ENCODE measurements around the gene BOLA3. TPM values are rescaled to one million over a fixed set of nuclear protein-coding genes. Genes with fewer than 3 reads are reported as not detected.
"Not testable (repeated sequence)": the region's sequence is repeated elsewhere in the genome, so short reads cannot be mapped to it uniquely, and the experiment has no call there.

Gene BOLA3
- total RNA-seq, 1 donor from 2014 or later: 48.8 TPM

- Histone ChIP-seq H3K4me2 (ENCODE audit: low read length) (no peak overlapping the region), H3K36me3 (ENCODE audit: insufficient read depth, low read length) (no peaks in the 10 kb centered on the region), H3K27me3 (ENCODE audit: insufficient read depth, low read length) (no peaks in the 10 kb centered on the region), H3K9me3 (ENCODE audit: insufficient read depth, low read depth, low read length) (no peaks in the 10 kb centered on the region), H3K79me2 (ENCODE audit: insufficient read depth, low read length) (no peaks in the 10 kb centered on the region), H2AFZ (ENCODE audit: low read depth, low read length) (no peak overlapping the region), H3K9ac (ENCODE audit: low read length) (no peak overlapping the region), H3K27ac (ENCODE audit: low read depth, low read length) (no peak overlapping the region), H3K4me3 (ENCODE audit: insufficient read depth, low read depth, low read length) (no peak overlapping the region), H4K20me1 (ENCODE audit: insufficient read depth, low read length) (no peaks in the 10 kb centered on the region), H3K4me1 (ENCODE audit: insufficient read depth, low read length) (peaks cover 6% of the 10 kb centered on the region)
- FAIRE-seq (no peak), DNase-seq (ENCODE audit: low read depth) (no peak)
- no peaks in the 10 kb centered on the region for H3K27me3 Mint-ChIP-seq (ENCODE audit: low read depth, unreplicated experiment)
- peaks cover 30% of the 10 kb centered on the region for H3K36me3 Mint-ChIP-seq (ENCODE audit: low read depth, unreplicated experiment)
- no peak for TF ChIP-seq EZH2 (IDR thresholded peaks at IDR 0.05; ENCODE audit: insufficient read depth, low read length)
- TF ChIP-seq, protein P1, sequence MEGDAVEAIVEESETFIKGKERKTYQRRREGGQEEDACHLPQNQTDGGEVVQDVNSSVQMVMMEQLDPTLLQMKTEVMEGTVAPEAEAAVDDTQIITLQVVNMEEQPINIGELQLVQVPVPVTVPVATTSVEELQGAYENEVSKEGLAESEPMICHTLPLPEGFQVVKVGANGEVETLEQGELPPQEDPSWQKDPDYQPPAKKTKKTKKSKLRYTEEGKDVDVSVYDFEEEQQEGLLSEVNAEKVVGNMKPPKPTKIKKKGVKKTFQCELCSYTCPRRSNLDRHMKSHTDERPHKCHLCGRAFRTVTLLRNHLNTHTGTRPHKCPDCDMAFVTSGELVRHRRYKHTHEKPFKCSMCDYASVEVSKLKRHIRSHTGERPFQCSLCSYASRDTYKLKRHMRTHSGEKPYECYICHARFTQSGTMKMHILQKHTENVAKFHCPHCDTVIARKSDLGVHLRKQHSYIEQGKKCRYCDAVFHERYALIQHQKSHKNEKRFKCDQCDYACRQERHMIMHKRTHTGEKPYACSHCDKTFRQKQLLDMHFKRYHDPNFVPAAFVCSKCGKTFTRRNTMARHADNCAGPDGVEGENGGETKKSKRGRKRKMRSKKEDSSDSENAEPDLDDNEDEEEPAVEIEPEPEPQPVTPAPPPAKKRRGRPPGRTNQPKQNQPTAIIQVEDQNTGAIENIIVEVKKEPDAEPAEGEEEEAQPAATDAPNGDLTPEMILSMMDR (IDR thresholded peaks at IDR 0.05; ENCODE audit: insufficient read depth, low read depth, low read length): no peak
- no peaks in the 10 kb centered on the region for H3K9me3 Mint-ChIP-seq (ENCODE audit: unreplicated experiment)
- peak overlapping the region; percentile 88 for H3K27ac Mint-ChIP-seq (ENCODE audit: unreplicated experiment)
- H3K4me3 Mint-ChIP-seq (ENCODE audit: unreplicated experiment): no peak overlapping the region
- H3K4me1 Mint-ChIP-seq (ENCODE audit: low read depth, unreplicated experiment): peaks cover 18% of the 10 kb centered on the region
Observed at GRCh38 chr2:74092275-74092674, 55.4 kb downstream of the BOLA3 start.

DNA sequence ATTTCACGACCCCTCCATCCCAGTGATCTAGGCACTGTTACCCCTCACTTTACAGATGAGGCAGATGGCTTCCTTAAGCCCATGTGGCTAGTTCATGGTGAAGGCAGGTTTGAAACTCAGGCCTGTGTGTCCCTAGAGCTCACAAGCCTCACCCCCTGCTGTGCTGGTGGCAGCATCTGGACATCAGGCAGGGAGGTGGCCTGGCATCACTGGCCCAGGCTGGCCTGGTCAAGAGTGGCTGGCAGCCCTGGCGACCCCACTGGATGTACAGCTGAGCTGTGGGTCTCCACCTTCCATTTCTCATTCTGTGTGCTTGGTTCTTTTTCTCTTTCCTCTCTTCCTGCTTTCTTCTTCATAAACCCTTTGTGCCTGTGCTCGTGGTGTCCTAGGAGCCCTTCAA is 56.3 kb downstream of the BOLA3 start:
- Mint-ChIP-seq H3K36me3 (ENCODE audit: low read depth, unreplicated experiment) (peaks cover 30% of the 10 kb centered on the region), H3K4me3 (ENCODE audit: unreplicated experiment) (no peak overlapping the region), H3K27me3 (ENCODE audit: low read depth, unreplicated experiment) (no peaks in the 10 kb centered on the region), H3K4me1 (ENCODE audit: low read depth, unreplicated experiment) (peaks cover 18% of the 10 kb centered on the region), H3K9me3 (ENCODE audit: unreplicated experiment) (no peaks in the 10 kb centered on the region), H3K27ac (ENCODE audit: unreplicated experiment) (peak overlapping the region; percentile 81)
- no peaks in the 10 kb centered on the region for H3K27me3 ChIP-seq (ENCODE audit: insufficient read depth, low read length)
- no peak overlapping the region for H3K9ac ChIP-seq (ENCODE audit: low read length)
- H4K20me1 ChIP-seq (ENCODE audit: insufficient read depth, low read length): no peaks in the 10 kb centered on the region
- H3K27ac ChIP-seq (ENCODE audit: low read depth, low read length): no peak overlapping the region
- FAIRE-seq (no peak), DNase-seq (ENCODE audit: low read depth) (no peak)
- TF ChIP-seq, protein P1 (IDR thresholded peaks at IDR 0.05; ENCODE audit: insufficient read depth, low read depth, low read length): no peak
- TF ChIP-seq EZH2 (IDR thresholded peaks at IDR 0.05; ENCODE audit: insufficient read depth, low read length): no peak
- H3K79me2 ChIP-seq (ENCODE audit: insufficient read depth, low read length): no peaks in the 10 kb centered on the region
- no peak overlapping the region for H3K4me2 ChIP-seq (ENCODE audit: low read length)
- no peak overlapping the region for H3K4me3 ChIP-seq (ENCODE audit: insufficient read depth, low read depth, low read length)
- H3K4me1 ChIP-seq (ENCODE audit: insufficient read depth, low read length): peaks cover 6% of the 10 kb centered on the region
- no peaks in the 10 kb centered on the region for H3K9me3 ChIP-seq (ENCODE audit: insufficient read depth, low read depth, low read length)
- no peaks in the 10 kb centered on the region for H3K36me3 ChIP-seq (ENCODE audit: insufficient read depth, low read length)
- H2AFZ ChIP-seq (ENCODE audit: low read depth, low read length): no peak overlapping the region

- Mint-ChIP-seq H3K9me3 (ENCODE audit: unreplicated experiment) (no peaks in the 10 kb centered on the region), H3K27ac (ENCODE audit: unreplicated experiment) (no peak overlapping the region)
Observed at GRCh38 chr2:74089816-74090745, 57.6 kb downstream of the BOLA3 start.

GRCh38 chr2:74088676-74089075 is 59.0 kb downstream of the BOLA3 start:
- FAIRE-seq; H3K79me2 ChIP-seq (ENCODE audit: insufficient read depth, low read length); H3K27ac Mint-ChIP-seq (ENCODE audit: unreplicated experiment); H3K4me2 ChIP-seq (ENCODE audit: low read length); H3K27me3 Mint-ChIP-seq (ENCODE audit: low read depth, unreplicated experiment); H3K4me3 Mint-ChIP-seq (ENCODE audit: unreplicated experiment); H3K4me3 ChIP-seq (ENCODE audit: insufficient read depth, low read depth, low read length); H3K27me3 ChIP-seq (ENCODE audit: insufficient read depth, low read length); H3K9me3 Mint-ChIP-seq (ENCODE audit: unreplicated experiment); H2AFZ ChIP-seq (ENCODE audit: low read depth, low read length); H3K27ac ChIP-seq (ENCODE audit: low read depth, low read length); H3K9ac ChIP-seq (ENCODE audit: low read length); H3K4me1 ChIP-seq (ENCODE audit: insufficient read depth, low read length); H3K9me3 ChIP-seq (ENCODE audit: insufficient read depth, low read depth, low read length); H4K20me1 ChIP-seq (ENCODE audit: insufficient read depth, low read length); DNase-seq (ENCODE audit: low read depth); H3K36me3 ChIP-seq (ENCODE audit: insufficient read depth, low read length): not testable (repeated sequence)
- Mint-ChIP-seq H3K4me1 (ENCODE audit: low read depth, unreplicated experiment) (peaks cover 14% of the 10 kb centered on the region), H3K36me3 (ENCODE audit: low read depth, unreplicated experiment) (peaks cover 34% of the 10 kb centered on the region)

More at GRCh38 chr2:74089816-74090745, 57.6 kb downstream of the BOLA3 start:
- Mint-ChIP-seq H3K27me3 (ENCODE audit: low read depth, unreplicated experiment) (no peaks in the 10 kb centered on the region), H3K36me3 (ENCODE audit: low read depth, unreplicated experiment) (peaks cover 36% of the 10 kb centered on the region), H3K4me1 (ENCODE audit: low read depth, unreplicated experiment) (peaks cover 18% of the 10 kb centered on the region), H3K4me3 (ENCODE audit: unreplicated experiment) (no peak overlapping the region)
- TF ChIP-seq EZH2 (IDR thresholded peaks at IDR 0.05; ENCODE audit: insufficient read depth, low read length): no peak
- TF ChIP-seq, protein P1 (IDR thresholded peaks at IDR 0.05; ENCODE audit: insufficient read depth, low read depth, low read length): no peak
- Histone ChIP-seq H3K27me3 (ENCODE audit: insufficient read depth, low read length) (no peaks in the 10 kb centered on the region), H3K4me3 (ENCODE audit: insufficient read depth, low read depth, low read length) (no peak overlapping the region), H3K36me3 (ENCODE audit: insufficient read depth, low read length) (no peaks in the 10 kb centered on the region), H2AFZ (ENCODE audit: low read depth, low read length) (no peak overlapping the region), H3K27ac (ENCODE audit: low read depth, low read length) (no peak overlapping the region), H3K9ac (ENCODE audit: low read length) (no peak overlapping the region), H3K4me1 (ENCODE audit: insufficient read depth, low read length) (peaks cover 6% of the 10 kb centered on the region), H4K20me1 (ENCODE audit: insufficient read depth, low read length) (no peaks in the 10 kb centered on the region), H3K9me3 (ENCODE audit: insufficient read depth, low read depth, low read length) (no peaks in the 10 kb centered on the region), H3K4me2 (ENCODE audit: low read length) (no peak overlapping the region), H3K79me2 (ENCODE audit: insufficient read depth, low read length) (no peaks in the 10 kb centered on the region)
- no peak for FAIRE-seq
- DNase-seq (ENCODE audit: low read depth): no peak
